NCI-H2029 (cell line): ENCODE data around the gene MUC6.
"Not testable (repeated sequence)": the region's sequence is repeated elsewhere in the genome, so short reads cannot be mapped to it uniquely, and the experiment has no call there.

Experiments used
- DNase-seq: peaks from one replicate; lab custom pipeline; 2025; lab: John Stamatoyannopoulos, UW

MUC6 gene

GRCh38 chr11:987671-988070, 48.8 kb downstream of the MUC6 start:
- DNase-seq = no peak

- DNase-seq = no peak
These were observed 49.6 kb downstream of the MUC6 start for GRCh38 chr11:986952-987305.

- no peak for DNase-seq
These were observed 50.1 kb downstream of the MUC6 start for GRCh38 chr11:986270-986951.

GRCh38 chr11:985848-986247, 50.7 kb downstream of the MUC6 start:
- no peak for DNase-seq

- DNase-seq = no peak
These were observed 51.1 kb downstream of the MUC6 start for GRCh38 chr11:985406-985805.

- no peak for DNase-seq
These were observed 52.0 kb downstream of the MUC6 start for GRCh38 chr11:984546-984945.

GRCh38 chr11:981764-982163, 54.8 kb downstream of the MUC6 start:
- DNase-seq = no peak

- no peak for DNase-seq
These were observed 55.8 kb downstream of the MUC6 start for GRCh38 chr11:980438-981357.

- no peak for DNase-seq
These were observed 57.7 kb downstream of the MUC6 start for GRCh38 chr11:978781-979180.

GRCh38 chr11:977830-978720, 58.4 kb downstream of the MUC6 start:
- no peak for DNase-seq

- no peak for DNase-seq
These were observed 59.9 kb downstream of the MUC6 start for GRCh38 chr11:976431-977160.

GRCh38 chr11:975827-976226, 60.7 kb downstream of the MUC6 start:
- DNase-seq = no peak

GRCh38 chr11:975376-975775, 61.1 kb downstream of the MUC6 start:
- not testable (repeated sequence) for DNase-seq

GRCh38 chr11:973237-973636, 63.3 kb downstream of the MUC6 start:
- DNase-seq = no peak

GRCh38 chr11:972523-973211, 63.9 kb downstream of the MUC6 start:
- DNase-seq = no peak

- no peak for DNase-seq
These were observed 64.7 kb downstream of the MUC6 start for GRCh38 chr11:971731-972365.

- DNase-seq = no peak
These were observed 65.3 kb downstream of the MUC6 start for GRCh38 chr11:971092-971690.

GRCh38 chr11:970319-970871, 66.1 kb downstream of the MUC6 start:
- no peak for DNase-seq

GRCh38 chr11:969651-970205, 66.8 kb downstream of the MUC6 start:
- no peak for DNase-seq

- no peak for DNase-seq
These were observed 67.7 kb downstream of the MUC6 start for GRCh38 chr11:968822-969221.
